HepG2 (cell line): ENCODE measurements around the gene RHOXF1. TPM values are rescaled to one million over a fixed set of nuclear protein-coding genes. Genes with fewer than 3 reads are reported as not detected.

Source experiments
- ATAC-seq: fragments of 200-7000 bp; cut with Tn5 transposase; 3 replicates; pipeline ENCODE4 v1.9.1; 2020; ENCODE audit warnings: mild to moderate bottlenecking, moderate library complexity
- Bru-seq: library from RNA; stranded (reverse); fragments of 400-500 nt; gene quantifications from one replicate; lab custom pipeline; 2021; lab: Mats Ljungman, UMichigan
- BruChase-seq, 2 experiments: library from RNA; stranded (reverse); fragments of 400-500 nt; gene quantifications; one replicate each; lab custom pipeline; 2021; lab: Mats Ljungman, UMichigan
- BruUV-seq: library from RNA; stranded (reverse); fragments of 400-500 nt; replicated peaks from 2 replicates; lab custom pipeline; 2021; lab: Mats Ljungman, UMichigan
- CTCF ChIA-PET: fragments of 300-600 bp; formaldehyde crosslinking; extraction: SDS; loops from one replicate; lab custom pipeline; 2021; ENCODE audit warnings: low total read pairs, inconsistent platforms, low intra/inter-chr PET ratio; lab: Yijun Ruan, JAX
- POLR2A ChIA-PET: fragments of 350-600 bp; sonication (Branson Sonifier 250); formaldehyde crosslinking; loops from one replicate; lab custom pipeline; 2020; ENCODE audit warnings: antibody characterized with exemption, inconsistent platforms; lab: Yijun Ruan, JAX
- DNase-seq: peaks from one replicate; pipeline ENCODE4 v3.0.0-alpha.2; 2015; ENCODE audit warnings: low spot score
- FAIRE-seq: peaks from 3 replicates; lab custom pipeline; 2011; peaks lifted over from hg19 to GRCh38; lab: Jason Lieb, UNC
- H2AFZ ChIP-seq: one replicate; pipeline ENCODE4 v1.6.1; 2011; ENCODE audit warnings: low read length, inconsistent platforms
- H3K27ac ChIP-seq: fragments of 300-600 bp; 3 replicates; pipeline ENCODE4 v1.8.0; 2011; ENCODE audit warnings: mixed run types, mild to moderate bottlenecking, mixed read lengths, low read length, inconsistent platforms; ENCODE audit not compliant: insufficient read depth; ENCODE audit errors: extremely low read length
- H3K27me3 ChIP-seq, 2 experiments: fragments of 200-600 bp in 1 of 2; 2 replicates in 1 of 2; 3 replicates in 1 of 2; pipeline versions ENCODE4 v1.6.0 to v1.8.0; 2011; ENCODE audit warnings: low read length in 2 of 2, mild to moderate bottlenecking in 2 of 2, moderate library complexity in 2 of 2, inconsistent platforms in 1 of 2; ENCODE audit not compliant: insufficient read depth in 2 of 2, control insufficient read depth in 1 of 2
- H3K36me3 ChIP-seq, 2 experiments: fragments of 200-600 bp in 1 of 2; replicated peaks in 1 of 2; 2 replicates in 1 of 2; 3 replicates in 1 of 2; pipeline versions ENCODE4 v1.5.1 to v1.8.0; 2011; ENCODE audit warnings: low read length in 2 of 2, inconsistent platforms in 1 of 2; ENCODE audit not compliant: insufficient read depth in 2 of 2, control insufficient read depth in 1 of 2
- H3K4me1 ChIP-seq: 2 replicates; pipeline ENCODE4 v1.5.1; 2012; ENCODE audit warnings: low read length, inconsistent platforms; ENCODE audit not compliant: insufficient read depth
- H3K4me2 ChIP-seq: 2 replicates; pipeline ENCODE4 v1.6.0; 2011; ENCODE audit warnings: low read depth, low read length, inconsistent platforms
- H3K4me3 ChIP-seq, 3 experiments: fragments of 200-600 bp in 1 of 3; sonication (generic), shearing (Covaris generic) in 1 of 3; replicated peaks in 1 of 3; 2 replicates each; pipeline ENCODE4 v1.5.1; 2011 to 2016; ENCODE audit warnings: low read length in 3 of 3, inconsistent platforms in 2 of 3, low read depth in 2 of 3, mild to moderate bottlenecking in 2 of 3, control low read depth in 1 of 3, mixed read lengths in 1 of 3; ENCODE audit not compliant: insufficient read depth in 1 of 3
- H3K79me2 ChIP-seq: one replicate; pipeline ENCODE4 v1.6.1; 2011; ENCODE audit warnings: low read length, inconsistent platforms; ENCODE audit not compliant: insufficient read depth
- H3K9ac ChIP-seq: 2 replicates; pipeline ENCODE4 v1.6.0; 2011; ENCODE audit warnings: mild to moderate bottlenecking, low read depth, low read length, inconsistent platforms; ENCODE audit not compliant: insufficient read depth
- H3K9me3 ChIP-seq: 2 replicates; pipeline ENCODE4 v1.5.1; 2012; ENCODE audit warnings: mild to moderate bottlenecking, low read length
- H4K20me1 ChIP-seq: 2 replicates; pipeline ENCODE4 v1.6.0; 2011; ENCODE audit warnings: inconsistent platforms, mild to moderate bottlenecking, low read length, moderate library complexity; ENCODE audit not compliant: insufficient read depth
- ATRX ChIP-seq: sonication (generic); formaldehyde crosslinking; IDR thresholded peaks from 2 replicates; pipeline ENCODE4 v1.4.0; 2020; ENCODE audit warnings: missing genetic modification reagents, borderline replicate concordance
- EP300 ChIP-seq, 3 experiments: sonication (generic) in 1 of 3; formaldehyde crosslinking in 1 of 3; IDR thresholded peaks; 2 replicates each; pipeline versions ENCODE4 v1.5.1 to v1.6.1; 2011 to 2020; ENCODE audit warnings: low read depth in 2 of 3, low read length in 2 of 3, borderline replicate concordance in 1 of 3, improper control_type of control experiment in 1 of 3, mild to moderate bottlenecking in 1 of 3, missing genetic modification reagents in 1 of 3, moderate library complexity in 1 of 3
- KDM5A ChIP-seq: fragments of 200-600 bp; sonication (generic); IDR thresholded peaks from 2 replicates; pipeline ENCODE4 v1.7.0; 2018; ENCODE audit warnings: antibody characterized with exemption, mild to moderate bottlenecking, low read length, borderline replicate concordance
- MAFF ChIP-seq: IDR thresholded peaks from 2 replicates; pipeline ENCODE4 v1.6.1; 2011; ENCODE audit warnings: low read depth, low read length, improper control_type of control experiment
- MED13 ChIP-seq: sonication (generic); formaldehyde crosslinking; IDR thresholded peaks from 2 replicates; pipeline ENCODE4 v1.5.0; 2020; ENCODE audit warnings: missing genetic modification reagents
- MEF2D ChIP-seq: sonication (generic); formaldehyde crosslinking; IDR thresholded peaks from 2 replicates; pipeline ENCODE4 v1.5.1; 2020; ENCODE audit warnings: mild to moderate bottlenecking, missing genetic modification reagents
- PLRG1 ChIP-seq: fragments of 450-650 bp; conservative IDR thresholded peaks from 2 replicates; pipeline ENCODE4 v1.6.1; 2016
- STAT5B ChIP-seq: sonication (generic); formaldehyde crosslinking; IDR thresholded peaks from 2 replicates; pipeline ENCODE4 v1.4.0; 2020; ENCODE audit warnings: missing genetic modification reagents
- ZNF367 ChIP-seq: sonication (generic); formaldehyde crosslinking; IDR thresholded peaks from 2 replicates; pipeline ENCODE4 v1.4.0; 2020; ENCODE audit warnings: missing genetic modification reagents, borderline replicate concordance
- ZNF616 ChIP-seq: sonication (generic); formaldehyde crosslinking; IDR thresholded peaks from 2 replicates; pipeline ENCODE4 v1.5.0; 2020; ENCODE audit warnings: low read depth, mild to moderate bottlenecking, missing genetic modification reagents
- ZNF766 ChIP-seq: sonication (generic); formaldehyde crosslinking; IDR thresholded peaks from 2 replicates; pipeline ENCODE4 v1.5.0; 2020; ENCODE audit warnings: missing genetic modification reagents, borderline replicate concordance
- ZSCAN30 ChIP-seq: sonication (generic); formaldehyde crosslinking; IDR thresholded peaks from 2 replicates; pipeline ENCODE4 v1.5.0; 2020; ENCODE audit warnings: mild to moderate bottlenecking, missing genetic modification reagents
- WGBS: methylation state at CpG from one replicate; pipeline ENCODE4 v1.1.6; 2017; ENCODE audit warnings: low lambda C conversion rate; 5-methylcytosine and 5-hydroxymethylcytosine counted together
- in situ Hi-C: cut with HindIII; loops from 2 replicates; pipeline ENCODE4 v1.10.0; 2017; ENCODE audit warnings: low pct_unique_long_range_greater_than_20kb; ENCODE audit not compliant: extremely low pct_ligation_motif_present
- intact Hi-C: fragments of 100-400 bp; cut with micrococcal nuclease; formaldehyde crosslinking; loops from one replicate; pipeline ENCODE4 v1.10.0; 2022; ENCODE audit not compliant: unreplicated experiment
- long read RNA-seq, 2 experiments: library from RNA in 1 of 2; library from polyadenylated mRNA in 1 of 2; stranded (forward) in 1 of 2; unstranded in 1 of 2; transcript quantifications; one replicate each; pipeline ENCODE4 v2.0.0, GENCODE V29; 2019 to 2022
- polyA minus RNA-seq, 3 experiments: library from RNA; depleted of rRNA, polyadenylated mRNA; stranded (reverse); fragments of >200 nt; gene quantifications; 2 replicates each; pipeline ENCODE4 v1.2.3, GENCODE V29; 2011; ENCODE audit warnings: low replicate concordance in 1 of 3
- polyA plus RNA-seq, 8 experiments: library from polyadenylated mRNA; depleted of rRNA in 3 of 8; stranded (reverse) in 7 of 8; unstranded in 1 of 8; fragments of >200 nt; fragmentation: Illumina TruSeq in 4 of 8; extraction: Trizol in 4 of 8; gene quantifications; 2 replicates each; pipeline versions ENCODE4 v1.2.1 to v1.2.3, GENCODE V29; 2011 to 2016; ENCODE audit warnings: low read depth in 4 of 8, missing spikeins in 1 of 8, mixed read lengths in 1 of 8; ENCODE audit not compliant: insufficient read depth in 1 of 8
- total RNA-seq, 5 experiments: library from RNA; depleted of rRNA; stranded (reverse); fragments of >200 nt; fragmentation: Illumina TruSeq; extraction: Trizol; gene quantifications; 2 replicates each; pipeline ENCODE4 v1.2.3, GENCODE V29; 2016; ENCODE audit warnings: low read depth in 1 of 5
- TF ChIP-seq, protein P1 (sequence below): sonication (generic); formaldehyde crosslinking; conservative IDR thresholded peaks from 2 replicates; pipeline ENCODE4 v1.5.0; 2020; ENCODE audit warnings: missing genetic modification reagents
- TF ChIP-seq, protein P2 (sequence below): sonication (generic); formaldehyde crosslinking; IDR thresholded peaks from 2 replicates; pipeline ENCODE4 v1.5.0; 2020; ENCODE audit warnings: missing genetic modification reagents

Gene RHOXF1, protein sequence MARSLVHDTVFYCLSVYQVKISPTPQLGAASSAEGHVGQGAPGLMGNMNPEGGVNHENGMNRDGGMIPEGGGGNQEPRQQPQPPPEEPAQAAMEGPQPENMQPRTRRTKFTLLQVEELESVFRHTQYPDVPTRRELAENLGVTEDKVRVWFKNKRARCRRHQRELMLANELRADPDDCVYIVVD
- total RNA-seq (2016; rRNA removed; fragmentation: Illumina TruSeq; extraction: Trizol): not detected in 2 replicates
- not detected in 2 replicates for total RNA-seq (2016; cell fraction: cytosol; rRNA removed; fragmentation: Illumina TruSeq; extraction: Trizol; ENCODE audit: low read depth)
- not detected in 2 replicates for total RNA-seq (2016; cell fraction: insoluble cytoplasmic fraction; rRNA removed; fragmentation: Illumina TruSeq; extraction: Trizol)
- total RNA-seq (2016; cell fraction: membrane; rRNA removed; fragmentation: Illumina TruSeq; extraction: Trizol): not detected in 2 replicates
- total RNA-seq (2016; cell fraction: nucleus; rRNA removed; fragmentation: Illumina TruSeq; extraction: Trizol): not detected in 2 replicates
- not detected in 2 replicates for polyA plus RNA-seq (2011; rRNA removed)
- polyA plus RNA-seq (2011; cell fraction: cytosol; rRNA removed): not detected in 2 replicates
- not detected in 2 replicates for polyA plus RNA-seq (2011; cell fraction: nucleus; rRNA removed)
- not detected in 2 replicates for polyA plus RNA-seq (2012)
- polyA plus RNA-seq (2016; cell fraction: cytosol; fragmentation: Illumina TruSeq; extraction: Trizol; ENCODE audit: low read depth): not detected in 2 replicates
- not detected in 2 replicates for polyA plus RNA-seq (2016; cell fraction: insoluble cytoplasmic fraction; fragmentation: Illumina TruSeq; extraction: Trizol; ENCODE audit: low read depth)
- polyA plus RNA-seq (2016; cell fraction: membrane; fragmentation: Illumina TruSeq; extraction: Trizol; ENCODE audit: low read depth): not detected in 2 replicates
- polyA plus RNA-seq (2016; cell fraction: nucleus; fragmentation: Illumina TruSeq; extraction: Trizol; ENCODE audit: insufficient read depth, low read depth): not detected in 2 replicates
- not detected in 2 replicates for polyA minus RNA-seq (2011; rRNA and poly(A)+ RNA removed; ENCODE audit: low replicate concordance)
- polyA minus RNA-seq (2011; cell fraction: cytosol; rRNA and poly(A)+ RNA removed): not detected in 2 replicates
- not detected in 2 replicates for polyA minus RNA-seq (2011; cell fraction: nucleus; rRNA and poly(A)+ RNA removed)
- not detected for Bru-seq, nascent RNA
- not detected for BruChase-seq, experiment 1, labeled RNA remaining after a 6-hour chase
- not detected for BruChase-seq, experiment 2, labeled RNA remaining after a 2-hour chase
- long read RNA-seq, experiment 1: 0 reads
- long read RNA-seq, experiment 2: 0 reads

DNA sequence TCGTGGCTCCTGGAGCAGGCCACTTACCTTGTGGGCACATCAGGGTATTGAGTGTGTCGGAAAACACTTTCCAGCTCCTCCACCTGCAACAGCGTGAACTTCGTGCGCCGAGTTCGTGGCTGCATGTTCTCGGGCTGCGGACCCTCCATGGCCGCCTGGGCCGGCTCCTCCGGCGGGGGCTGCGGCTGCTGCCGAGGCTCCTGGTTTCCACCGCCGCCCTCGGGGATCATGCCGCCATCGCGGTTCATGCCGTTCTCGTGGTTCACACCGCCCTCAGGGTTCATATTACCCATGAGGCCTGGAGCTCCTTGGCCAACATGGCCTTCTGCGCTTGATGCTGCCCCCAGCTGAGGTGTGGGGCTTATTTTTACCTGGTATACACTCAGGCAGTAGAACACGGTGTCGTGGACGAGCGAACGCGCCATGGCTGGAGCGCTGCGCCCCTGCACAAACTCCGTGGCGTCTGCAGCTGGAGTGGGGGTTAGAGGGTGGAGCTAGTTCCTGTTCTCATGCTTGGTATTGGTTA is at the start of gene RHOXF1:
Gene RHOXF1 (minus strand): TSS at position 476 of the 526 bp plus-strand sequence. CDS start 51 bp downstream, at position 425.
- H3K27ac ChIP-seq: no peak within 1 kb of the TSS
- CTCF ChIA-PET: no interaction called here
- FAIRE-seq: no peak
- H3K27me3 ChIP-seq: no peaks in the 10 kb centered on the region
- intact Hi-C loops (no loop called here), in situ Hi-C loops (no loop called here)
- no peaks in the 10 kb centered on the region for H3K79me2 ChIP-seq
- DNase-seq: no peak
- H2AFZ ChIP-seq: no peak within 1 kb of the TSS
- H3K9me3 ChIP-seq: no peaks in the 10 kb centered on the region
- H3K9ac ChIP-seq: no peak within 1 kb of the TSS
- TF ChIP-seq ZNF367 (CRISPR knock-in tag) (no peak), MED13 (CRISPR knock-in tag) (no peak), STAT5B (CRISPR knock-in tag) (no peak), ZSCAN30 (no peak), MAFF (no peak), ZNF766 (no peak), PLRG1 (no peak), MEF2D (no peak), KDM5A (no peak), ATRX (CRISPR knock-in tag) (no peak), EP300 (IDR thresholded peaks at IDR 0.05; ENCODE audit: low read depth in 2 of 2, low read length in 2 of 2) (no peak), EP300 (CRISPR knock-in tag; IDR thresholded peaks at IDR 0.05; ENCODE audit: borderline replicate concordance) (no peak), ZNF616 (no peak)
- TF ChIP-seq, protein P1, sequence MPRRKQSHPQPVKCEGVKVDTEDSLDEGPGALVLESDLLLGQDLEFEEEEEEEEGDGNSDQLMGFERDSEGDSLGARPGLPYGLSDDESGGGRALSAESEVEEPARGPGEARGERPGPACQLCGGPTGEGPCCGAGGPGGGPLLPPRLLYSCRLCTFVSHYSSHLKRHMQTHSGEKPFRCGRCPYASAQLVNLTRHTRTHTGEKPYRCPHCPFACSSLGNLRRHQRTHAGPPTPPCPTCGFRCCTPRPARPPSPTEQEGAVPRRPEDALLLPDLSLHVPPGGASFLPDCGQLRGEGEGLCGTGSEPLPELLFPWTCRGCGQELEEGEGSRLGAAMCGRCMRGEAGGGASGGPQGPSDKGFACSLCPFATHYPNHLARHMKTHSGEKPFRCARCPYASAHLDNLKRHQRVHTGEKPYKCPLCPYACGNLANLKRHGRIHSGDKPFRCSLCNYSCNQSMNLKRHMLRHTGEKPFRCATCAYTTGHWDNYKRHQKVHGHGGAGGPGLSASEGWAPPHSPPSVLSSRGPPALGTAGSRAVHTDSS: no peak
- TF ChIP-seq, protein P2, sequence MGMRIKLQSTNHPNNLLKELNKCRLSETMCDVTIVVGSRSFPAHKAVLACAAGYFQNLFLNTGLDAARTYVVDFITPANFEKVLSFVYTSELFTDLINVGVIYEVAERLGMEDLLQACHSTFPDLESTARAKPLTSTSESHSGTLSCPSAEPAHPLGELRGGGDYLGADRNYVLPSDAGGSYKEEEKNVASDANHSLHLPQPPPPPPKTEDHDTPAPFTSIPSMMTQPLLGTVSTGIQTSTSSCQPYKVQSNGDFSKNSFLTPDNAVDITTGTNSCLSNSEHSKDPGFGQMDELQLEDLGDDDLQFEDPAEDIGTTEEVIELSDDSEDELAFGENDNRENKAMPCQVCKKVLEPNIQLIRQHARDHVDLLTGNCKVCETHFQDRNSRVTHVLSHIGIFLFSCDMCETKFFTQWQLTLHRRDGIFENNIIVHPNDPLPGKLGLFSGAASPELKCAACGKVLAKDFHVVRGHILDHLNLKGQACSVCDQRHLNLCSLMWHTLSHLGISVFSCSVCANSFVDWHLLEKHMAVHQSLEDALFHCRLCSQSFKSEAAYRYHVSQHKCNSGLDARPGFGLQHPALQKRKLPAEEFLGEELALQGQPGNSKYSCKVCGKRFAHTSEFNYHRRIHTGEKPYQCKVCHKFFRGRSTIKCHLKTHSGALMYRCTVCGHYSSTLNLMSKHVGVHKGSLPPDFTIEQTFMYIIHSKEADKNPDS (CRISPR knock-in tag): no peak
- BruUV-seq: no TSS peak
- 93% methylated on average over 10 of the region's 35 CpGs for WGBS
- POLR2A ChIA-PET: no interaction called here
- H3K4me3 ChIP-seq: no peak within 1 kb of the TSS
- ATAC-seq: no peak
- H4K20me1 ChIP-seq: no peaks in the 10 kb centered on the region
- no peak within 1 kb of the TSS for H3K4me2 ChIP-seq
- no peaks in the 10 kb centered on the region for H3K4me1 ChIP-seq
- H3K36me3 ChIP-seq: no peaks in the 10 kb centered on the region
